Measurements from ENCODE around the gene ATF7IP.
"Not testable (repeated sequence)": the region's sequence is repeated elsewhere in the genome, so short reads cannot be mapped to it uniquely, and the experiment has no call there.

ATF7IP gene

GRCh38 chr12:14399871-14400270 is 34.4 kb downstream of the ATF7IP start:
- TF ChIP-seq, protein P1, sequence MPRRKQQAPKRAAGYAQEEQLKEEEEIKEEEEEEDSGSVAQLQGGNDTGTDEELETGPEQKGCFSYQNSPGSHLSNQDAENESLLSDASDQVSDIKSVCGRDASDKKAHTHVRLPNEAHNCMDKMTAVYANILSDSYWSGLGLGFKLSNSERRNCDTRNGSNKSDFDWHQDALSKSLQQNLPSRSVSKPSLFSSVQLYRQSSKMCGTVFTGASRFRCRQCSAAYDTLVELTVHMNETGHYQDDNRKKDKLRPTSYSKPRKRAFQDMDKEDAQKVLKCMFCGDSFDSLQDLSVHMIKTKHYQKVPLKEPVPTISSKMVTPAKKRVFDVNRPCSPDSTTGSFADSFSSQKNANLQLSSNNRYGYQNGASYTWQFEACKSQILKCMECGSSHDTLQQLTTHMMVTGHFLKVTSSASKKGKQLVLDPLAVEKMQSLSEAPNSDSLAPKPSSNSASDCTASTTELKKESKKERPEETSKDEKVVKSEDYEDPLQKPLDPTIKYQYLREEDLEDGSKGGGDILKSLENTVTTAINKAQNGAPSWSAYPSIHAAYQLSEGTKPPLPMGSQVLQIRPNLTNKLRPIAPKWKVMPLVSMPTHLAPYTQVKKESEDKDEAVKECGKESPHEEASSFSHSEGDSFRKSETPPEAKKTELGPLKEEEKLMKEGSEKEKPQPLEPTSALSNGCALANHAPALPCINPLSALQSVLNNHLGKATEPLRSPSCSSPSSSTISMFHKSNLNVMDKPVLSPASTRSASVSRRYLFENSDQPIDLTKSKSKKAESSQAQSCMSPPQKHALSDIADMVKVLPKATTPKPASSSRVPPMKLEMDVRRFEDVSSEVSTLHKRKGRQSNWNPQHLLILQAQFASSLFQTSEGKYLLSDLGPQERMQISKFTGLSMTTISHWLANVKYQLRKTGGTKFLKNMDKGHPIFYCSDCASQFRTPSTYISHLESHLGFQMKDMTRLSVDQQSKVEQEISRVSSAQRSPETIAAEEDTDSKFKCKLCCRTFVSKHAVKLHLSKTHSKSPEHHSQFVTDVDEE (CRISPR knock-in tag; IDR thresholded peaks at IDR 0.05): no peak
- TF ChIP-seq OSR1 (CRISPR knock-in tag; IDR thresholded peaks at IDR 0.05) (no peak), TCF4 (CRISPR knock-in tag; IDR thresholded peaks at IDR 0.05; ENCODE audit: borderline replicate concordance) (no peak), CSDC2 (CRISPR knock-in tag; IDR thresholded peaks at IDR 0.05) (no peak), ZFP30 (CRISPR knock-in tag; IDR thresholded peaks at IDR 0.05) (no peak), SNAI2 (CRISPR knock-in tag; IDR thresholded peaks at IDR 0.05) (no peak), ZC3H10 (CRISPR knock-in tag; IDR thresholded peaks at IDR 0.05) (no peak)
- TF ChIP-seq, protein P2, sequence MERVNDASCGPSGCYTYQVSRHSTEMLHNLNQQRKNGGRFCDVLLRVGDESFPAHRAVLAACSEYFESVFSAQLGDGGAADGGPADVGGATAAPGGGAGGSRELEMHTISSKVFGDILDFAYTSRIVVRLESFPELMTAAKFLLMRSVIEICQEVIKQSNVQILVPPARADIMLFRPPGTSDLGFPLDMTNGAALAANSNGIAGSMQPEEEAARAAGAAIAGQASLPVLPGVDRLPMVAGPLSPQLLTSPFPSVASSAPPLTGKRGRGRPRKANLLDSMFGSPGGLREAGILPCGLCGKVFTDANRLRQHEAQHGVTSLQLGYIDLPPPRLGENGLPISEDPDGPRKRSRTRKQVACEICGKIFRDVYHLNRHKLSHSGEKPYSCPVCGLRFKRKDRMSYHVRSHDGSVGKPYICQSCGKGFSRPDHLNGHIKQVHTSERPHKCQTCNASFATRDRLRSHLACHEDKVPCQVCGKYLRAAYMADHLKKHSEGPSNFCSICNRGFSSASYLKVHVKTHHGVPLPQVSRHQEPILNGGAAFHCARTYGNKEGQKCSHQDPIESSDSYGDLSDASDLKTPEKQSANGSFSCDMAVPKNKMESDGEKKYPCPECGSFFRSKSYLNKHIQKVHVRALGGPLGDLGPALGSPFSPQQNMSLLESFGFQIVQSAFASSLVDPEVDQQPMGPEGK (CRISPR knock-in tag; IDR thresholded peaks at IDR 0.05; ENCODE audit: borderline replicate concordance): no peak
- TF ChIP-seq, protein P3, sequence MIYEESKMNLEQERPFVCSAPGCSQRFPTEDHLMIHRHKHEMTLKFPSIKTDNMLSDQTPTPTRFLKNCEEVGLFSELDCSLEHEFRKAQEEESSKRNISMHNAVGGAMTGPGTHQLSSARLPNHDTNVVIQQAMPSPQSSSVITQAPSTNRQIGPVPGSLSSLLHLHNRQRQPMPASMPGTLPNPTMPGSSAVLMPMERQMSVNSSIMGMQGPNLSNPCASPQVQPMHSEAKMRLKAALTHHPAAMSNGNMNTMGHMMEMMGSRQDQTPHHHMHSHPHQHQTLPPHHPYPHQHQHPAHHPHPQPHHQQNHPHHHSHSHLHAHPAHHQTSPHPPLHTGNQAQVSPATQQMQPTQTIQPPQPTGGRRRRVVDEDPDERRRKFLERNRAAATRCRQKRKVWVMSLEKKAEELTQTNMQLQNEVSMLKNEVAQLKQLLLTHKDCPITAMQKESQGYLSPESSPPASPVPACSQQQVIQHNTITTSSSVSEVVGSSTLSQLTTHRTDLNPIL (CRISPR knock-in tag; IDR thresholded peaks at IDR 0.05; ENCODE audit: low read depth): no peak
- TF ChIP-seq, protein P4, sequence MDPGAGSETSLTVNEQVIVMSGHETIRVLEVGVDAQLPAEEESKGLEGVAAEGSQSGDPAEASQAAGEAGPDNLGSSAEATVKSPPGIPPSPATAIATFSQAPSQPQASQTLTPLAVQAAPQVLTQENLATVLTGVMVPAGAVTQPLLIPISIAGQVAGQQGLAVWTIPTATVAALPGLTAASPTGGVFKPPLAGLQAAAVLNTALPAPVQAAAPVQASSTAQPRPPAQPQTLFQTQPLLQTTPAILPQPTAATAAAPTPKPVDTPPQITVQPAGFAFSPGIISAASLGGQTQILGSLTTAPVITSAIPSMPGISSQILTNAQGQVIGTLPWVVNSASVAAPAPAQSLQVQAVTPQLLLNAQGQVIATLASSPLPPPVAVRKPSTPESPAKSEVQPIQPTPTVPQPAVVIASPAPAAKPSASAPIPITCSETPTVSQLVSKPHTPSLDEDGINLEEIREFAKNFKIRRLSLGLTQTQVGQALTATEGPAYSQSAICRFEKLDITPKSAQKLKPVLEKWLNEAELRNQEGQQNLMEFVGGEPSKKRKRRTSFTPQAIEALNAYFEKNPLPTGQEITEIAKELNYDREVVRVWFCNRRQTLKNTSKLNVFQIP (CRISPR knock-in tag; IDR thresholded peaks at IDR 0.05; ENCODE audit: borderline replicate concordance, low read depth): no peak
- ATAC-seq: no peak

DNA sequence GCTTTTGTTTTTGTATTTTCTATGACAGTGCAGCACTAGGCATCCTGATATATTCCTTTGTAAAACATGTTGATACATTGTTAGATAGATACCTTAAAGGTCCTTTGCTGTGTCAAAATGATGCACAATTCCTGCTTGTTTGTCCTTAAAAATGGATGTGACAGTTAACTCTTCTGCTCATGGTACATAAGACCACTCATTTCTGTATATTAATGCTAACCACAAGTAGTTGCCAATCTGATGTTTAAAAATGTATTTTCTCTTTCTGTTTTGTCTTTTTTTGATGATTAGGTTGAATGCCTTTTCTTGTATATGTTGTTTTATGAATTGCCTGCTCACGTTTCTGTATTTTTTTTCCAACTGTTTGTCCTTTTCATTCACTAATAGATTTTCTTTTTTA is 35.1 kb downstream of the ATF7IP start:
- no peak for ATAC-seq
- TF ChIP-seq ZC3H10 (CRISPR knock-in tag; IDR thresholded peaks at IDR 0.05) (no peak), SNAI2 (CRISPR knock-in tag; IDR thresholded peaks at IDR 0.05) (no peak), OSR1 (CRISPR knock-in tag; IDR thresholded peaks at IDR 0.05) (no peak), ZFP3 (CRISPR knock-in tag; IDR thresholded peaks at IDR 0.05) (no peak), GLIS3 (CRISPR knock-in tag; IDR thresholded peaks at IDR 0.05) (no peak), ZFP30 (CRISPR knock-in tag; IDR thresholded peaks at IDR 0.05) (no peak), PPARA (CRISPR knock-in tag; IDR thresholded peaks at IDR 0.05; ENCODE audit: borderline replicate concordance) (no peak), ISL1 (CRISPR knock-in tag; IDR thresholded peaks at IDR 0.05) (no peak), ZNF70 (CRISPR knock-in tag; IDR thresholded peaks at IDR 0.05) (no peak), ARNTL (CRISPR knock-in tag; IDR thresholded peaks at IDR 0.05; ENCODE audit: borderline replicate concordance, low read depth) (no peak), BACH2 (CRISPR knock-in tag; IDR thresholded peaks at IDR 0.05; ENCODE audit: borderline replicate concordance) (no peak)
- TF ChIP-seq, protein P3 (CRISPR knock-in tag; IDR thresholded peaks at IDR 0.05; ENCODE audit: low read depth): no peak
- TF ChIP-seq, protein P4 (CRISPR knock-in tag; IDR thresholded peaks at IDR 0.05; ENCODE audit: borderline replicate concordance, low read depth): no peak
- TF ChIP-seq, protein P1 (CRISPR knock-in tag; IDR thresholded peaks at IDR 0.05): no peak

GRCh38 chr12:14401267-14401666 is 35.8 kb downstream of the ATF7IP start:
- not testable (repeated sequence) for ATAC-seq

Measured in SK-N-SH treated with all-trans-retinoic acid at 6 μM for 48 hours (cell line).